Sigmoid colon (tissue), 4 donors: Measurements from ENCODE around the gene PIGP.

Source experiments
- CTCF ChIP-seq, 4 experiments: fragments of 450-650 bp in 3 of 4; fragments of 200-600 bp in 1 of 4; IDR thresholded peaks; one replicate each; pipeline ENCODE4 v1.5.1; 2016 to 2019; ENCODE audit warnings: antibody characterized with exemption in 4 of 4, mild to moderate bottlenecking in 3 of 4, moderate library complexity in 2 of 4
- EP300 ChIP-seq, 4 donors: sonication (generic); formaldehyde crosslinking; IDR thresholded peaks; one replicate each; pipeline ENCODE4 v1.6.1; 2017; ENCODE audit warnings: antibody characterized with exemption in 4 of 4
- POLR2A ChIP-seq, 2 donors: fragments of 450-650 bp; IDR thresholded peaks; one replicate each; pipeline ENCODE4 v1.6.1; 2016; ENCODE audit warnings: antibody characterized with exemption in 2 of 2, mild to moderate bottlenecking in 2 of 2, moderate library complexity in 2 of 2
- POLR2AphosphoS5 ChIP-seq, 4 donors: sonication (generic); formaldehyde crosslinking; IDR thresholded peaks; one replicate each; pipeline ENCODE4 v1.6.1; 2017; ENCODE audit warnings: antibody characterized with exemption in 4 of 4

- TF ChIP-seq CTCF (IDR thresholded peaks at IDR 0.05) (no peak), EP300 (IDR thresholded peaks at IDR 0.05) (no peak), POLR2A (IDR thresholded peaks at IDR 0.05) (no peak), POLR2AphosphoS5 (IDR thresholded peaks at IDR 0.05) (no peak)
These were observed 22.9 kb upstream of the PIGP start for GRCh38 chr21:37095821-37096220.
